Cardiac septum (tissue), 1 donor: ENCODE data around the gene P2RY4. TPM values are rescaled to one million over a fixed set of nuclear protein-coding genes. Genes with fewer than 3 reads are reported as not detected.
"Not testable (repeated sequence)": the region's sequence is repeated elsewhere in the genome, so short reads cannot be mapped to it uniquely, and the experiment has no call there.

Source experiments
- DNase-seq: peaks from one replicate; pipeline ENCODE4 v3.0.0-alpha.2; 2020; ENCODE audit warnings: low spot score
- intact Hi-C: fragments of 100-400 bp; cut with DNase I; formaldehyde crosslinking; loops from one replicate; pipeline ENCODE4 v1.14.0; 2022
- long read RNA-seq: library from polyadenylated mRNA; unstranded; transcript quantifications from one replicate; pipeline ENCODE4 v2.0.0, GENCODE V29; 2021
- total RNA-seq: library from RNA; stranded (reverse); fragmentation: NEBNext Ultra II Directional; extraction: Animal tissue kit (Norgen Biotek cat#: 25700); gene quantifications from one replicate; pipeline ENCODE4 v1.2.1, GENCODE V29; 2021
- donor health status: DM: no; HTN: no; CAD: no.

P2RY4 gene
- total RNA-seq = 0.24 TPM
- long read RNA-seq = 0 reads

- DNase-seq = no peak
- intact Hi-C loops = loop anchor here (2.0 kb wide), 1 partner anchor 61 kb away; no protein-coding TSS in a partner anchor
Measured at GRCh38 chrX:70260104-70260503, at the start of gene P2RY4. Gene P2RY4, minus strand, starts transcription at chrX:70260204. Its CDS starts 580 bp downstream, at chrX:70259624.

- no peak for DNase-seq
- intact Hi-C loops = no loop called here
Measured at GRCh38 chrX:70301716-70302115, 41.7 kb upstream of the P2RY4 start.

- intact Hi-C loops = no loop called here
- DNase-seq = no peak
Measured at GRCh38 chrX:70293621-70294020, 33.6 kb upstream of the P2RY4 start.

- DNase-seq = no peak
- intact Hi-C loops = no loop called here
Measured at GRCh38 chrX:70292788-70293187, 32.8 kb upstream of the P2RY4 start.

- intact Hi-C loops = no loop called here
- DNase-seq = peak; percentile 92
Measured at GRCh38 chrX:70289793-70290770, 30.1 kb upstream of the P2RY4 start, which contains the start of the genes KIF4A and PDZD11. Gene KIF4A, plus strand, starts transcription at chrX:70290104. Its CDS starts 355 bp downstream, at chrX:70290459. Gene PDZD11, minus strand, starts transcription at chrX:70289927. Its CDS starts 586 bp downstream, at chrX:70289341.

- DNase-seq = no peak
- intact Hi-C loops = no loop called here
Measured at GRCh38 chrX:70289168-70289792, 29.3 kb upstream of the P2RY4 start.

GRCh38 chrX:70281951-70282350 is 21.9 kb upstream of the P2RY4 start, which contains the start of gene RAB41:
Gene RAB41, plus strand, starts transcription at chrX:70282172. Its CDS starts 46 bp downstream, at chrX:70282218.
- DNase-seq = no peak
- intact Hi-C loops = no loop called here

GRCh38 chrX:70280573-70280972 is 20.6 kb upstream of the P2RY4 start:
- intact Hi-C loops = no loop called here
- DNase-seq = no peak

- intact Hi-C loops = no loop called here
- no peak for DNase-seq
Measured at GRCh38 chrX:70279081-70279480, 19.1 kb upstream of the P2RY4 start.

GRCh38 chrX:70274029-70274428 is 14.0 kb upstream of the P2RY4 start:
- DNase-seq, intact Hi-C loops: not testable (repeated sequence)

GRCh38 chrX:70268034-70268433 is 8.0 kb upstream of the P2RY4 start, which contains the start of gene ARR3:
Gene ARR3, plus strand, starts transcription at chrX:70268334. Its CDS starts 1,052 bp downstream, at chrX:70269386.
- intact Hi-C loops = no loop called here
- no peak for DNase-seq

GRCh38 chrX:70264784-70265183 is 4.8 kb upstream of the P2RY4 start:
- intact Hi-C loops = no loop called here
- no peak for DNase-seq

GRCh38 chrX:70262952-70263567 is 3.1 kb upstream of the P2RY4 start:
- intact Hi-C loops = no loop called here
- DNase-seq = no peak

GRCh38 chrX:70257423-70258288 is 2.3 kb downstream of the P2RY4 start:
- intact Hi-C loops = no loop called here
- no peak for DNase-seq

- DNase-seq = no peak
- intact Hi-C loops = no loop called here
Measured at GRCh38 chrX:70255452-70255851, 4.6 kb downstream of the P2RY4 start.

GRCh38 chrX:70254909-70255308 is 5.1 kb downstream of the P2RY4 start:
- intact Hi-C loops = no loop called here
- no peak for DNase-seq

GRCh38 chrX:70254063-70254400 is 6.0 kb downstream of the P2RY4 start:
- DNase-seq = no peak

GRCh38 chrX:70253377-70254062 is 6.5 kb downstream of the P2RY4 start:
- intact Hi-C loops = no loop called here
- DNase-seq = no peak

More at GRCh38 chrX:70254063-70254400, 6.0 kb downstream of the P2RY4 start:
- intact Hi-C loops = no loop called here
